ENCODE measurements around the gene MCCD1.
A peak's percentile ranks its signal among the peaks of the same experiment; 100 is the strongest.

The MCCD1 gene

GRCh38 chr6:31513456-31514165 lies 15.2 kb upstream of the MCCD1 start:
- DNase-seq: no peak

- no peak for DNase-seq
Measured at GRCh38 chr6:31521835-31522234, 6.9 kb upstream of the MCCD1 start.

GRCh38 chr6:31525553-31525931 lies 3.2 kb upstream of the MCCD1 start:
- no peak for DNase-seq

- DNase-seq: no peak
Measured at GRCh38 chr6:31525932-31526591, 2.7 kb upstream of the MCCD1 start.

- DNase-seq: no peak
Measured at GRCh38 chr6:31528307-31528777, 420 bp upstream of the MCCD1 start.

DNA sequence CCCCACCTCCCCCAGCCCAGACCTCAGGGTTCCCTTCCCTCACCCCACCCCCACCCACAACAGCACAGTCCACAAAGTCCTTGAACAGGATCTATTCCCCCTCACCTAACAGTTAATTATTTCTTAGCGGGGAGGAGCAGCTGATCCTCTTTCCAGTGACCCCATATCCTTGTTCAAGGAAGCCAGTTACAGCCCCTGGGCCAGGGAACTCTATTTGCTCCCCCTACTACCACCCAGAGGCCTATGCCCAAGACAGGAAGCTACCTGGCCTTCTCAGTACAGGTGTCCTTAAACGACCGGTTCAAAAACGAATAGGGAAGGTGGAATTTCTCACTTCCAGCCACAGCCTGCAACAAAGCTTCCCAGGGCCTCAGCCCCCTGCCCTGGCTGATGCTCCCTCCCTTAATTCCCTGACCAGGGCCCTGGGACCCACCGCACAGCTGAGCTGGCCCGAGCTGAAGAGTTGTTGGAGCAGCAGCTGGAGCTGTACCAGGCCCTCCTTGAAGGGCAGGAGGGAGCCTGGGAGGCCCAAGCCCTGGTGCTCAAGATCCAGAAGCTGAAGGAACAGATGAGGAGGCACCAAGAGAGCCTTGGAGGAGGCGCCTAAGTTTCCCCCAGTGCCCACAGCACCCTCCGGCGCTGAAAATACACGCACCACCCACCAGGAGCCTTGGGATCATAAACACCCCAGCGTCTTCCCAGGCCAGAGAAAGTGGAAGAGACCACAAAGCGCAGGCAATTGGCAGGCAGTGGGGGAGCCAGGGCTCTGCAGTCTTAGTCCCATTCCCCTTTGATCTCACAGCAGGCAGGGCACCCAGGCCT lies 778 bp downstream of the MCCD1 start:
- DNase-seq: no peak

DNA sequence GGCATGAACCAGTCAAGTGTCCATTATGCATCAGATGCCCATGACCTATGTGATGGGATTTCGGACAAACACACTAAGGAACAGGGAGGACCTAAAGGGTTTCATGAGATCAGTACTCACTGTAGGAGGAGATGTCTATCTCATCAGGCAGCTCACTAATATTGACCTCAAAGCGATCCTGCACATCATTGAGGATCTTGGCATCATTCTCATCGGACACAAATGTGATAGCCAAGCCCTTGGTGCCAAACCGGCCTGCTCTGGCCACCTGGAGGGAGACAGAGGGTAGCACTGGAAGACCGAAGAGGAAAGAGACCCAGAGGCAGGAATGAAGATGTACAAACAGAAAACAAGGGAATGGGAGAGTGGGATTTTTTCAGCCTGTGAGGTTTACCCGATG lies 1.9 kb downstream of the MCCD1 start:
- no peak for DNase-seq

DNA sequence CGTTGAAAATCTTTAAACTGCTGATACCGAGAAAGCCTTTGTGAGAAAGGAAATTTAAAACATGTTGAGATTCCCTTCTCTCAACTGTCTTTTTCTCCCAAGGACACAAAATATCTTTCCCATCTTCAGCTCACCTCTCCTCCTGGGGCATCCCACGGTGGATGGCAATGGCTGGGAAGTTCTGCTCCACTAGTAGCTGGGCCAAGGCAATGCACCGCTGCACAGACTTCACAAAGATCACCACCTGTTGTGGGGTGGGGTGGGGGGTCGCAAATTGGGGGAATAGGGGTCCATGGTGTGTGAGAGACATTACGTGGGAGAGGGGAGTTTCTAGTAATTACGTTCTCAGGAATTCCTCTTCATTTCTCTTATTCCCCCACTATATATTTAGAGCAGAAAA lies 2.4 kb downstream of the MCCD1 start:
- no peak for DNase-seq

DNA sequence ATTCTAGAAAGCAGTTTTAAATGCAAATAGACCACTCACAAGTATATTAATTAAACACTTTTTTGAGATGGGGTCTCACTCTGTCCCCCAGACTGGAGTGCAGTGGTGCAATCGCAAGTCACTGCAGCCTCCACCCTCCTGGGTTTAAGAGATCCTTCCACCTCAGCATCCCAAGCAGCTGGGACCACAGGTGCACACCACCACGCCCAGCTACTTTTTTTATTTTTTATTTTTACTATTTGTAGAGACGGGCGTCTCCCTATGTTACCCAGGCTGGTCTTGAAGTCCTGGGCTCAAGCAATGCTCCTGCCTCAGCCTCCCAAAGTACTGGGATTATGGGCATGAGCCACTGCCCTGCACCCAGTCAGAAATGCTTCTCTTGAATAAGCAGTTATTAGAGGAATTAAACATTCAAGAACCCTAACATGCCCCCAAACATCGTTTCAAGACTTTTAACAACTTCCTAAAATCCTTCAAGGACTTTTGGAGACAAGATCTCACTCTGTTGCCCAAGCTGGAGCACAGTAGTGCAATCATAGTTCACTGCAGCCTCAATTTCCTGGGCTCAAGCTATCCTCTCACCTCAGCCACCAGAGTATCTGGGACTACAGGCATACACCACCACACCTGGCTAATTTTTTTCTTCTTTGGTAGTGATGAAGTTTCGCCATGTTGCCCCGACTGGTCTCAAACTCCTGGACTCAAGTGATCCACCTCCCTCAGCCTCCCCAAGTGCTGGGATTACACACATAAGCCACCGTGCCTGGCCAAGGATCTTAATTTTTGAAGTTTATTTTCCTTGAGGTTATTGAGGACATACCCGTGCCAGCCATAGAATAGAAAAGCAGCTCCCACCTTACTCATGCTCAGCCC lies 3.2 kb downstream of the MCCD1 start:
- no peak for DNase-seq

DNA sequence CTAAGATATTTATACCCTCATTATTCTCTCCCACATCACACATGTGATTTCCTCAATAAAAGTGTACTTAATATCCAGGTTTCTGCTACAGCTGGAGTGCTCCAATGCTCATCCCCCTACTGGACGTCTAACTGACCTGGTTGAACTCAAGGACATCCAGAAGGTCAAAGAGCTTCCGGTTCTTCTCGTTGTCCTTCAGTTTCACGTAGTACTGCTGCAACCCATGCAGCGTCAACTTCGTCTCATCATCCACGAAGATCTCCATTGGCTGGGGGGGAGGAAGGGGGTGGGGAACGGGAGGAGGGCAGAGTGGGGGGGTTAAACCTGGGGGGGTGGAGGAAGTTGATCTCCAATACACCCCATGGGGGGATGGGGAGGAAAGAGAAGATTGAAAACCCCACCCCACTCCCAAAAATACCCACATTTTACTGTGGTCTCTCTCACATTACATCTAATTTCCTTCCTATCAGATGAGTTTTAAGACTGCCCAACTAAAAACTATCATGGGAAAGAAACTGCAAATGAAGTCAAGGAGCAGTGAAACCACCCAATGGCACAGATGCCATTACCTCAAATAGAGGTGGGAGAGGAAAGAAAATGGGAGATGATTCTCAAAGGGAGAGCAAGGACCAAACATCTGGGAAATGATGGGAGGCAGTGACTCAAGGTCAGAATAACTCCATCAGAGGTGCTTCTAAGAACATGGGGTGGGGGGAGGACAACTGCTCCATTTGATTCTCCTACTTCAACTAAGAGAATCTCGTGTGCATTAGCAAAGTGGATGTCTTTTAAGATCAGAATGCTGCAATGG lies 4.1 kb downstream of the MCCD1 start:
- no peak for DNase-seq

DNA sequence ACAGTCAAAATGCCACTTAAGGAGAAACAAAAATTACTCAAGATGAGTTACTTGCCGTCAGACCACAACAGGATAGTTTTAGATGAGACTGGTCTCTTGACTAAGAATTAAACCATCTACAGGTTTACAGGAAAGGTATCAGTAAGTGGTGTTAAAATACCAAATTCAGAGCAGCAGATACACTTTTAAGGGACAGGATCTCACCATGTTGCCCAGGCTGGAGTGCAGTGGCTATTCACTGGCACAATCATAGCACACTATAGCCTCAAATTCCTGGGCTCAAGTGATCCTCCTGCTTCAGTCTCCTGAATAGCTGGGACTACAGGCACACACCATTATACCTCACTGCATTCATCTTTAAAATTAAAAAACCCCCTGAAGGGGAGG lies 4.7 kb downstream of the MCCD1 start:
- DNase-seq: no peak

- no peak for DNase-seq
Measured at GRCh38 chr6:31534011-31534410, 5.2 kb downstream of the MCCD1 start.

DNA sequence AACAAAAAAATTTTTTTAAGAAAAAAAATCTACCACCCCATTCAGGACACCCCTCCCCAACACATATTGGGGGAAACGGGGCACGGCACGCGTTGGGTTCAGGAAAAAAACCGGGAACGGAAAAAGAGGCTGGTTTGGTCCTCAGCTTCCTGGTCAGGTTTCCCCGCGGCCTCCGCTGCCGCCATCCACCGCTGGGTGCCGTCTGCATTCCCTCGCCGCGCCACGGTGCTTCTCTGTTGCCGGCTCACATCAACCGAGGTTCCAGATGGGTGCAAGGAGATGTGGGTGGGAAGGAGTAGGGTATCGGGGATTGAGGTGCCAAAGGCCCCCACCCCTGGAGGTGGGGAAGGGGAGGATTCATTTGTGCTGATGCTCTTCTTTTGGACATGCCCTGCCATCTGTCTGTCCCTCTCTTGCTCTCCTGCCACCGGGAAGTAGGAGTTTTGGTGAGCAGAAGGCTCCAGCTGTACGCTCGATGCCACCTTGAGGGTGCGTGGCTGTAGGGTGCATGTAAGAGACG lies 5.8 kb downstream of the MCCD1 start:
- DNase-seq: no peak

- no peak for DNase-seq
Measured at GRCh38 chr6:31535538-31536324, 7.0 kb downstream of the MCCD1 start.

- DNase-seq: peak in 1 of 2 donors; percentile 43
Measured at GRCh38 chr6:31538805-31539400, 10.1 kb downstream of the MCCD1 start.

GRCh38 chr6:31540640-31541039 lies 11.9 kb downstream of the MCCD1 start:
- DNase-seq: no peak

- DNase-seq: peak; percentile 75 to 85
Measured at GRCh38 chr6:31541059-31541657, 12.4 kb downstream of the MCCD1 start.

- DNase-seq: peak; percentile 96
Measured at GRCh38 chr6:31541658-31542521, 13.1 kb downstream of the MCCD1 start, which contains the start of gene DDX39B. Gene DDX39B (minus strand): TSS chr6:31542003. CDS start chr6:31540532, 1,471 bp downstream.

- no peak for DNase-seq
Measured at GRCh38 chr6:31543639-31544038, 14.9 kb downstream of the MCCD1 start.
